HL-60 (cell line): ENCODE results near the gene ADM.

Experiments
- DNase-seq, 2 experiments: peaks; one replicate each; pipeline ENCODE4 v3.0.0-alpha.2; 2010 to 2020; ENCODE audit warnings: low read depth in 1 of 2, low spot score in 1 of 2
- H3K27ac ChIP-seq: fragments of 250-450 bp; sonication (Bioruptor Pico); replicated peaks from 2 replicates; pipeline ENCODE4 v1.5.1; 2020; ENCODE audit warnings: mild to moderate bottlenecking, moderate library complexity
- H3K27me3 ChIP-seq: fragments of 250-450 bp; sonication (Bioruptor Pico); 2 replicates; pipeline ENCODE4 v1.5.1; 2021; ENCODE audit warnings: mild to moderate bottlenecking, moderate library complexity; ENCODE audit not compliant: insufficient read depth, poor library complexity, severe bottlenecking
- H3K4me3 ChIP-seq: replicated peaks from 2 replicates; pipeline ENCODE4 v1.5.1; 2011; ENCODE audit warnings: mild to moderate bottlenecking, control low read depth, low read length; ENCODE audit not compliant: insufficient read depth
- CTCF ChIP-seq: IDR thresholded peaks from one replicate; pipeline ENCODE4 v1.5.1; 2011; ENCODE audit warnings: low read length, control low read depth, inconsistent platforms; ENCODE audit not compliant: insufficient read depth
- GABPA ChIP-seq: IDR thresholded peaks from 2 replicates; pipeline ENCODE4 v1.6.1; 2012; ENCODE audit warnings: low read depth
- POLR2AphosphoS5 ChIP-seq: IDR thresholded peaks from 2 replicates; pipeline ENCODE4 v1.6.1; 2012; ENCODE audit warnings: low read depth
- REST ChIP-seq: IDR thresholded peaks from 2 replicates; pipeline ENCODE4 v1.6.1; 2012; ENCODE audit warnings: low read depth; ENCODE audit not compliant: insufficient replicate concordance
- SPI1 ChIP-seq: IDR thresholded peaks from 2 replicates; pipeline ENCODE4 v1.6.1; 2012; ENCODE audit warnings: low read depth, mild to moderate bottlenecking, borderline replicate concordance

Gene ADM

GRCh38 chr11:10333490-10333889 lies 28.6 kb downstream of the ADM start:
- no peak for DNase-seq
- no peak for TF ChIP-seq REST
- H3K4me3 ChIP-seq = no peak overlapping the region

GRCh38 chr11:10338287-10338686 lies 33.4 kb downstream of the ADM start:
- TF ChIP-seq CTCF = no peak
- TF ChIP-seq SPI1 = no peak
- no peak for TF ChIP-seq GABPA
- TF ChIP-seq REST = no peak
- TF ChIP-seq POLR2AphosphoS5 = no peak
- Histone ChIP-seq H3K27me3 (peaks cover 2% of the 10 kb centered on the region), H3K4me3 (no peak overlapping the region), H3K27ac (no peak overlapping the region)
- DNase-seq = no peak

More at GRCh38 chr11:10333490-10333889, 28.6 kb downstream of the ADM start:
- H3K27ac ChIP-seq = no peak overlapping the region
- no peaks in the 10 kb centered on the region for H3K27me3 ChIP-seq

- TF ChIP-seq SPI1 (no peak), GABPA (no peak), CTCF (no peak), REST (no peak), POLR2AphosphoS5 (no peak)
These were observed 43.9 kb downstream of the ADM start for GRCh38 chr11:10348650-10349280.

GRCh38 chr11:10349281-10349665 lies 44.4 kb downstream of the ADM start:
- no peaks in the 10 kb centered on the region for H3K27me3 ChIP-seq
- DNase-seq = no peak
- H3K4me3 ChIP-seq = no peak overlapping the region
- no peak overlapping the region for H3K27ac ChIP-seq
- TF ChIP-seq SPI1 (no peak), GABPA (no peak), POLR2AphosphoS5 (no peak), CTCF (no peak), REST (no peak)

More at GRCh38 chr11:10348650-10349280, 43.9 kb downstream of the ADM start:
- Histone ChIP-seq H3K27ac (no peak overlapping the region), H3K27me3 (no peaks in the 10 kb centered on the region), H3K4me3 (no peak overlapping the region)
- no peak for DNase-seq
